HepG2 (cell line): ENCODE measurements around the gene FANCF. TPM values are rescaled to one million over a fixed set of nuclear protein-coding genes. Genes with fewer than 3 reads are reported as not detected.

Experiments used
- ETV6 ChIP-seq: sonication (generic); formaldehyde crosslinking; conservative IDR thresholded peaks from 2 replicates; pipeline ENCODE4 v1.4.0; 2020; ENCODE audit warnings: missing genetic modification reagents
- HOXA3 ChIP-seq: sonication (generic); formaldehyde crosslinking; IDR thresholded peaks from 2 replicates; pipeline ENCODE4 v1.5.0; 2020; ENCODE audit warnings: missing genetic modification reagents
- KDM5A ChIP-seq: fragments of 200-600 bp; sonication (generic); IDR thresholded peaks from 2 replicates; pipeline ENCODE4 v1.7.0; 2018; ENCODE audit warnings: antibody characterized with exemption, mild to moderate bottlenecking, low read length, borderline replicate concordance
- MED13 ChIP-seq: sonication (generic); formaldehyde crosslinking; IDR thresholded peaks from 2 replicates; pipeline ENCODE4 v1.5.0; 2020; ENCODE audit warnings: missing genetic modification reagents
- RAD21 ChIP-seq: fragments of 450-650 bp; formaldehyde crosslinking; IDR thresholded peaks from 2 replicates; pipeline ENCODE4 v1.5.0; 2020; ENCODE audit warnings: mild to moderate bottlenecking
- ZNF136 ChIP-seq: sonication (generic); formaldehyde crosslinking; IDR thresholded peaks from 2 replicates; pipeline ENCODE4 v1.8.1; 2022; ENCODE audit warnings: low read depth, mild to moderate bottlenecking, moderate library complexity, missing genetic modification reagents
- ZNF281 ChIP-seq: sonication (generic); formaldehyde crosslinking; IDR thresholded peaks from 2 replicates; pipeline ENCODE4 v1.4.0; 2020; ENCODE audit warnings: missing genetic modification reagents, borderline replicate concordance
- ZNF687 ChIP-seq: sonication (generic); formaldehyde crosslinking; IDR thresholded peaks from 2 replicates; pipeline ENCODE4 v1.5.1; 2020; ENCODE audit warnings: mild to moderate bottlenecking, missing genetic modification reagents, moderate library complexity
- polyA plus RNA-seq, 8 experiments: library from polyadenylated mRNA; depleted of rRNA in 3 of 8; stranded (reverse) in 7 of 8; unstranded in 1 of 8; fragments of >200 nt; fragmentation: Illumina TruSeq in 4 of 8; extraction: Trizol in 4 of 8; gene quantifications; 2 replicates each; pipeline versions ENCODE4 v1.2.1 to v1.2.3, GENCODE V29; 2011 to 2016; ENCODE audit warnings: low read depth in 4 of 8, missing spikeins in 1 of 8, mixed read lengths in 1 of 8; ENCODE audit not compliant: insufficient read depth in 1 of 8
- total RNA-seq, 5 experiments: library from RNA; depleted of rRNA; stranded (reverse); fragments of >200 nt; fragmentation: Illumina TruSeq; extraction: Trizol; gene quantifications; 2 replicates each; pipeline ENCODE4 v1.2.3, GENCODE V29; 2016; ENCODE audit warnings: low read depth in 1 of 5
- TF ChIP-seq, protein P1 (sequence below), 2 experiments: sonication (generic) in 1 of 2; formaldehyde crosslinking in 1 of 2; IDR thresholded peaks; 2 replicates each; pipeline versions ENCODE4 v1.6.1 to v1.9.0; 2014 to 2022; ENCODE audit warnings: antibody characterized with exemption in 1 of 2, borderline replicate concordance in 1 of 2, inconsistent platforms in 1 of 2, low read depth in 1 of 2, missing genetic modification reagents in 1 of 2

FANCF gene
- total and polyA plus RNA-seq, 2 of the 13 experiments (the other 11 are each of a cell fraction or from before 2014, with no cell fraction given): 2.5 to 9.7 TPM

DNA sequence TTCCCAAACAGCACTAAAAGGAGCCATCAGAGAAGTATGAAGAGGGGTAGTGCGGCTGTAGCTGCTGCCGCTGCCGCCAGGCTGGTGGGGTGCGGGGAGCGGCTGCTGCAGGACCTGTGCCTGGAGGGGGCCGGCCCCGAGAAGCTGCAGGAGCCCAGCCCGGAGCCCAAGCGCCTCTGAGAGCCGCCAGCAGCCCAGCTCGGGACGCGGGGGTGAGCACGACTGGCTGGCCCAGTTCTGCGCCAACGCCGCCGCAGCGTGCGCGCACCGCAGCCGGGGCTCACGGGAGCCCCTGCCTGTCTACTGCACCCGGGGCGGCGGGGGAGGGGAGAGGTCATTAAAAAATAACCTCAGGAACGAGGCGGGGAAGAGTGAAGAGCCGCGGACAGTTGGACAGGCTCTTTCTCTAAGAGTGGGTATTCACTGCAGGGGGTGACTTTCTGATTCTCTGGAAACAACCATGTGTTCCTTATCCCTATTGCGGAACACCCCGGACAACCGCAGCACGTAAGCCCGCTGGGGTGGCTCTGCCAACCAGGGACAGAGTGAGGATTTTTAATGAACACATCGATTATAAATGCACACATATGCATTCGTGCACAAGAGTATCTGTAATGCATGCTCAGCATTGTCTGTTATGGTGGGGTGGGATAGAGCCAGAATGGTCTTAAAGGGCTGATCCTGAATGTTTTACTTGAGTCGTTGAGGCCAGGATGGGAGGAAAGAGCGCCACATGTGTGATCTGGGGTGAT lies 41.2 kb upstream of the FANCF start (continued):
- TF ChIP-seq ZNF687 (CRISPR knock-in tag) (peak; percentile 85), ZNF281 (CRISPR knock-in tag) (peak; percentile 80; the same call in 1 of the 2 replicates), ETV6 (CRISPR knock-in tag) (0 out of 2 replicates have a peak, but pooled peaks have one; percentile 22), MED13 (peak; percentile 43; the same call in 1 of the 2 replicates), ZNF136 (CRISPR knock-in tag) (no peak), KDM5A (peak; percentile 46), HOXA3 (CRISPR knock-in tag) (peak; percentile 64; the same call in 1 of the 2 replicates), RAD21 (CRISPR knock-in tag) (peak; percentile 59)
- TF ChIP-seq, protein P1, sequence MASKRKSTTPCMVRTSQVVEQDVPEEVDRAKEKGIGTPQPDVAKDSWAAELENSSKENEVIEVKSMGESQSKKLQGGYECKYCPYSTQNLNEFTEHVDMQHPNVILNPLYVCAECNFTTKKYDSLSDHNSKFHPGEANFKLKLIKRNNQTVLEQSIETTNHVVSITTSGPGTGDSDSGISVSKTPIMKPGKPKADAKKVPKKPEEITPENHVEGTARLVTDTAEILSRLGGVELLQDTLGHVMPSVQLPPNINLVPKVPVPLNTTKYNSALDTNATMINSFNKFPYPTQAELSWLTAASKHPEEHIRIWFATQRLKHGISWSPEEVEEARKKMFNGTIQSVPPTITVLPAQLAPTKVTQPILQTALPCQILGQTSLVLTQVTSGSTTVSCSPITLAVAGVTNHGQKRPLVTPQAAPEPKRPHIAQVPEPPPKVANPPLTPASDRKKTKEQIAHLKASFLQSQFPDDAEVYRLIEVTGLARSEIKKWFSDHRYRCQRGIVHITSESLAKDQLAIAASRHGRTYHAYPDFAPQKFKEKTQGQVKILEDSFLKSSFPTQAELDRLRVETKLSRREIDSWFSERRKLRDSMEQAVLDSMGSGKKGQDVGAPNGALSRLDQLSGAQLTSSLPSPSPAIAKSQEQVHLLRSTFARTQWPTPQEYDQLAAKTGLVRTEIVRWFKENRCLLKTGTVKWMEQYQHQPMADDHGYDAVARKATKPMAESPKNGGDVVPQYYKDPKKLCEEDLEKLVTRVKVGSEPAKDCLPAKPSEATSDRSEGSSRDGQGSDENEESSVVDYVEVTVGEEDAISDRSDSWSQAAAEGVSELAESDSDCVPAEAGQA (IDR thresholded peaks at IDR 0.05; ENCODE audit: low read depth): peak; percentile 43; the same call in 1 of the 2 replicates
- TF ChIP-seq, protein P1 (CRISPR knock-in tag; IDR thresholded peaks at IDR 0.05; ENCODE audit: borderline replicate concordance): no peak
